Vagina (tissue), 2 donors: ENCODE data around the gene ADORA2A. TPM values are rescaled to one million over a fixed set of nuclear protein-coding genes. Genes with fewer than 3 reads are reported as not detected.

Source experiments
- DNase-seq, 2 donors: peaks; one replicate each; pipeline ENCODE4 v3.0.0-alpha.2; 2017; ENCODE audit errors: extremely low spot score in 2 of 2
- H3K27ac ChIP-seq: fragments of 200-600 bp; sonication (generic); one replicate; pipeline ENCODE4 v1.5.1; 2019
- H3K27me3 ChIP-seq: fragments of 200-600 bp; sonication (generic); one replicate; pipeline ENCODE4 v1.5.1; 2019
- H3K36me3 ChIP-seq, 2 donors: fragments of 200-600 bp; sonication (generic); one replicate each; pipeline ENCODE4 v1.5.1; 2017 to 2019
- H3K4me1 ChIP-seq: fragments of 200-600 bp; sonication (generic); one replicate; pipeline ENCODE4 v1.5.1; 2019
- H3K4me3 ChIP-seq, 2 donors: fragments of 200-600 bp; sonication (generic); 1 replicate in 1 of 2; 2 replicates in 1 of 2; pipeline ENCODE4 v1.5.1; 2016 to 2019
- H3K9me3 ChIP-seq: fragments of 200-600 bp; sonication (generic); one replicate; pipeline ENCODE4 v1.5.1; 2019
- POLR2A ChIP-seq, 2 donors: fragments of 450-650 bp; IDR thresholded peaks; one replicate each; pipeline ENCODE4 v1.6.1; 2017; ENCODE audit warnings: antibody characterized with exemption in 2 of 2, mild to moderate bottlenecking in 2 of 2, moderate library complexity in 2 of 2
- POLR2AphosphoS5 ChIP-seq, 2 donors: sonication (generic); formaldehyde crosslinking; IDR thresholded peaks; one replicate each; pipeline ENCODE4 v1.9.0; 2017; ENCODE audit warnings: antibody characterized with exemption in 2 of 2, mild to moderate bottlenecking in 2 of 2, low read depth in 1 of 2; ENCODE audit not compliant: insufficient read depth in 1 of 2
- intact Hi-C: fragments of 100-400 bp; cut with DNase I; formaldehyde crosslinking; loops from one replicate; pipeline ENCODE4 v1.15.1; 2023
- total RNA-seq: library from RNA; depleted of rRNA; stranded (reverse); fragments of >200 nt; gene quantifications from one replicate; pipeline ENCODE4 v1.2.3, GENCODE V29; 2016
- TF ChIP-seq, protein P1 (sequence below), 3 experiments: fragments of 450-650 bp in 2 of 3; fragments of 200-600 bp in 1 of 3; sonication (generic) in 1 of 3; IDR thresholded peaks; one replicate each; pipeline ENCODE4 v1.5.1; 2017 to 2019; ENCODE audit warnings: antibody characterized with exemption in 3 of 3, mild to moderate bottlenecking in 2 of 3, moderate library complexity in 2 of 3

Gene ADORA2A
- total RNA-seq, 1 donor from 2014 or later, result 5.2 TPM

DNA sequence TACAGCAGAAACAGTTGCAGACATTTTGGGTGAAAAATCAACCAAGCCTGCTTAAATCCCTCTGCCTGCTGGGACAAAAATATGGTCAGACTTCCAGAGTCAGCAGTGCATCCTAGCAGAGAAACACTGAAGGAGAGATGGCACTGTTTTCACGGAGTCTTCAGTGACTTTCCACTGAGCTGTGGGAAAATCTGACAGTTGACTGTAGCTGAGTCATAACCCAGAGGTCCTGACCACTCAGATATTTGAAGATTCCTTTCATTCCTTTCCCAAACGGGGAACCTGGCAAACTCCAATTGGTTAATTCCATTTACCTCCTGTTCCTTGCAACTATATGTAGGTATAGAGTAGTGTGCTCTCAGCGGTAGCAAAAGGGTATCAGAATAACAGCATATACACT lies 46.8 kb downstream of the ADORA2A start:
- Histone ChIP-seq H3K9me3 (no peaks in the 10 kb centered on the region), H3K36me3 (no peaks in the 10 kb centered on the region), H3K4me1 (no peaks in the 10 kb centered on the region), H3K27me3 (no peaks in the 10 kb centered on the region), H3K27ac (no peak overlapping the region), H3K4me3 (no peak overlapping the region)
- intact Hi-C loops, result no loop called here
- DNase-seq, result no peak
- TF ChIP-seq POLR2AphosphoS5 (IDR thresholded peaks at IDR 0.05; ENCODE audit: insufficient read depth in 1 of 2, low read depth in 1 of 2) (no peak), POLR2A (IDR thresholded peaks at IDR 0.05) (no peak)
- TF ChIP-seq, protein P1, sequence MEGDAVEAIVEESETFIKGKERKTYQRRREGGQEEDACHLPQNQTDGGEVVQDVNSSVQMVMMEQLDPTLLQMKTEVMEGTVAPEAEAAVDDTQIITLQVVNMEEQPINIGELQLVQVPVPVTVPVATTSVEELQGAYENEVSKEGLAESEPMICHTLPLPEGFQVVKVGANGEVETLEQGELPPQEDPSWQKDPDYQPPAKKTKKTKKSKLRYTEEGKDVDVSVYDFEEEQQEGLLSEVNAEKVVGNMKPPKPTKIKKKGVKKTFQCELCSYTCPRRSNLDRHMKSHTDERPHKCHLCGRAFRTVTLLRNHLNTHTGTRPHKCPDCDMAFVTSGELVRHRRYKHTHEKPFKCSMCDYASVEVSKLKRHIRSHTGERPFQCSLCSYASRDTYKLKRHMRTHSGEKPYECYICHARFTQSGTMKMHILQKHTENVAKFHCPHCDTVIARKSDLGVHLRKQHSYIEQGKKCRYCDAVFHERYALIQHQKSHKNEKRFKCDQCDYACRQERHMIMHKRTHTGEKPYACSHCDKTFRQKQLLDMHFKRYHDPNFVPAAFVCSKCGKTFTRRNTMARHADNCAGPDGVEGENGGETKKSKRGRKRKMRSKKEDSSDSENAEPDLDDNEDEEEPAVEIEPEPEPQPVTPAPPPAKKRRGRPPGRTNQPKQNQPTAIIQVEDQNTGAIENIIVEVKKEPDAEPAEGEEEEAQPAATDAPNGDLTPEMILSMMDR (IDR thresholded peaks at IDR 0.05), result no peak

DNA sequence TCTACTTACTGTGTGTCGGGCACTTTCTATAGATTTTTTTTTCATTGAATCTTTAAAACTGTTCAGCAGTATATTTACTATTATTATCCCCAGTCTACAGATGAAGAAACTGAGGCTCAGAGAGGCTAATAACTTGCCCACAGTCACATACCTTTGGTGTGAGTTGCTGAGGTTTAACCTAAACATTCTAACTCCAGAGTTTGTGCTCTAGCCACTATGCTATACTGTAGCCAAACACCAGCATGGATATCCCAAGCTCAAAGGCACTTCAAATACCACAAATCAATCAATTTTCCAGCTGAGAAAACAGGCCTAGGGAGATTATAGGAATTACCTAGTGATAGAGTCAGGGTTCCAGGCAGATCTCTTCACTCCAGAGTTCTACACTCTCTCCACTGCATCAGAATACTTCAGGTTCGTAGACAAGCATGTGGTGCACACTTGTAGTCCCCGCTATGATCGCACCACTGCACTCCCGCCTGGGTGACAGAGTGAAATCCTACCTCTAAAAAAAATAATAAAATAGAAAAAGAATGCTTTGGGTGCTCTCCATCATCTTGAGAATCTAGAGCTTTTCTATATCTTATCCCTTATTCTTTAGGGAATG lies 47.4 kb downstream of the ADORA2A start:
- Histone ChIP-seq H3K4me3 (no peak overlapping the region), H3K9me3 (no peaks in the 10 kb centered on the region), H3K4me1 (no peaks in the 10 kb centered on the region), H3K36me3 (no peaks in the 10 kb centered on the region), H3K27ac (no peak overlapping the region), H3K27me3 (no peaks in the 10 kb centered on the region)
- no peak for DNase-seq
- intact Hi-C loops, result no loop called here
- TF ChIP-seq POLR2A (IDR thresholded peaks at IDR 0.05), result no peak

DNA sequence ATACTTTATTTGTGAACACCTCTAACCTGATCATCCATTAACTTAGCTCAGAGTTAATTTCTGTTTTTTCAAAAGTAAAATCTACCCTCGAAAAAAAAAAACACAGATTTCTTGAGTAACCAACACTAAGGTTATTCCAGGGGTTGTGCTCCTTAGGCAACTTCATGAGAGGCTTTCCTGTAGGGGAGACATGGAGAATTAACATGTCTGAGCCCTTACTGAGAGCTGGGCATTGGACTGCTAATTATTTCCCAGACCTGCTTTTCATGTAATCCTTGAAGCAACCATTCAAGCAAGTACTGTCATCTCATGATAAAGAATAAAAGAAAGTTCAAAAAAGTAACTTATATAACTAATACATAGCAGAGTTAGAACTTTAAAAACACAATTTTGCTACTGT lies 54.2 kb downstream of the ADORA2A start:
- Histone ChIP-seq H3K9me3 (no peaks in the 10 kb centered on the region), H3K4me3 (no peak overlapping the region), H3K4me1 (peaks cover 8% of the 10 kb centered on the region), H3K27me3 (no peaks in the 10 kb centered on the region), H3K27ac (no peak overlapping the region), H3K36me3 (no peaks in the 10 kb centered on the region)
- DNase-seq, result no peak
- intact Hi-C loops, result no loop called here
- TF ChIP-seq, protein P1 (IDR thresholded peaks at IDR 0.05), result no peak
- TF ChIP-seq POLR2A (IDR thresholded peaks at IDR 0.05) (no peak), POLR2AphosphoS5 (IDR thresholded peaks at IDR 0.05; ENCODE audit: insufficient read depth in 1 of 2, low read depth in 1 of 2) (no peak)

DNA sequence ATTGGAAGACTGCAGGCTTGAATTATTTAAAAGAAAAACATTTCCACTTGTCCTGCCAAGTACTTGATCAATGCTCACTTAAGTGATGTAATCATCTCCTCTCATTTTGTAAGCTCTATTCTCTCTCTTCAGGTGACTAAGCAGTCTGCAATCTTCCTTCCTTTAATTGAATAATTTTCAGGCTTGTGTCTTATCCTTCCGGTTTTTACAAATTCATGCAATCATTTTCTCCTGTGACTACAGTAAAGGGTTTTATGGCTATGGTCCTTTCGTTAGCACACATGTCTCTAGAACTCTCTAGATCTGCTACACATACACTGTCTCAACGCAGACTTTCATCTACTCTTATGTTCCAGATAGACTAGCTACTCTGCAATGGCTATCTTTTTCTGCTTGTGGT lies 55.2 kb downstream of the ADORA2A start:
- Histone ChIP-seq H3K27me3 (no peaks in the 10 kb centered on the region), H3K27ac (no peak overlapping the region), H3K9me3 (no peaks in the 10 kb centered on the region), H3K4me3 (no peak overlapping the region), H3K36me3 (no peaks in the 10 kb centered on the region), H3K4me1 (peaks cover 8% of the 10 kb centered on the region)
- DNase-seq, result no peak
- TF ChIP-seq POLR2AphosphoS5 (IDR thresholded peaks at IDR 0.05; ENCODE audit: insufficient read depth in 1 of 2, low read depth in 1 of 2) (peak in 1 of 2 donors; percentile 56), POLR2A (IDR thresholded peaks at IDR 0.05) (no peak)
- TF ChIP-seq, protein P1 (IDR thresholded peaks at IDR 0.05), result no peak
- intact Hi-C loops, result no loop called here

DNA sequence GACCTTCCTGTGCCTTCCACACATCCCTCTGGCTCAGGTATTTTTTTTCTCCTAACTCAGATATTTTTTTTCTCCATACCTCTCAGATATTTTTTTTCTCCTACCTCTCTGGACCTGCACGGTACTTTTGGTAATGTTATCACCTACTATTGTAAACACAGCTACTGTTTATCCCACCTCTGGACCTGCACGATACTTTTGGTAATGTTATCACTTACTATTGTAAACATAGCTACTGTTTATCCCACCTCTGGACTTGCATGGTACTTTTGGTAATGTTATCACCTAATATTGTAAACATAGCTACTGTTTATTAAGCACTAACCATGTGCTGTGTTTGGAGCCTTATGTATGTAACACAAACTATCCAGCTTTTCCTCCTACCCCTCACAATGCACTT lies 55.6 kb downstream of the ADORA2A start:
- Histone ChIP-seq H3K27ac (no peak overlapping the region), H3K36me3 (no peaks in the 10 kb centered on the region), H3K27me3 (no peaks in the 10 kb centered on the region), H3K9me3 (no peaks in the 10 kb centered on the region), H3K4me1 (peaks cover 8% of the 10 kb centered on the region), H3K4me3 (no peak overlapping the region)
- no peak for DNase-seq
- intact Hi-C loops, result no loop called here
- TF ChIP-seq, protein P1 (IDR thresholded peaks at IDR 0.05), result no peak
- TF ChIP-seq POLR2AphosphoS5 (IDR thresholded peaks at IDR 0.05; ENCODE audit: insufficient read depth in 1 of 2, low read depth in 1 of 2) (no peak), POLR2A (IDR thresholded peaks at IDR 0.05) (no peak)
